SHP77 treated with DMSO at 0.1 percent for 48 hours (cell line): ENCODE results near the gene HSF2BP.
"Not testable (repeated sequence)": the region's sequence is repeated elsewhere in the genome, so short reads cannot be mapped to it uniquely, and the experiment has no call there.

ENCODE experiments used
- DNase-seq: peaks from one replicate; lab custom pipeline; 2025; lab: John Stamatoyannopoulos, UW

The HSF2BP gene

GRCh38 chr21:43687566-43688399 lies 28.5 kb upstream of the HSF2BP start:
- no peak for DNase-seq

DNA sequence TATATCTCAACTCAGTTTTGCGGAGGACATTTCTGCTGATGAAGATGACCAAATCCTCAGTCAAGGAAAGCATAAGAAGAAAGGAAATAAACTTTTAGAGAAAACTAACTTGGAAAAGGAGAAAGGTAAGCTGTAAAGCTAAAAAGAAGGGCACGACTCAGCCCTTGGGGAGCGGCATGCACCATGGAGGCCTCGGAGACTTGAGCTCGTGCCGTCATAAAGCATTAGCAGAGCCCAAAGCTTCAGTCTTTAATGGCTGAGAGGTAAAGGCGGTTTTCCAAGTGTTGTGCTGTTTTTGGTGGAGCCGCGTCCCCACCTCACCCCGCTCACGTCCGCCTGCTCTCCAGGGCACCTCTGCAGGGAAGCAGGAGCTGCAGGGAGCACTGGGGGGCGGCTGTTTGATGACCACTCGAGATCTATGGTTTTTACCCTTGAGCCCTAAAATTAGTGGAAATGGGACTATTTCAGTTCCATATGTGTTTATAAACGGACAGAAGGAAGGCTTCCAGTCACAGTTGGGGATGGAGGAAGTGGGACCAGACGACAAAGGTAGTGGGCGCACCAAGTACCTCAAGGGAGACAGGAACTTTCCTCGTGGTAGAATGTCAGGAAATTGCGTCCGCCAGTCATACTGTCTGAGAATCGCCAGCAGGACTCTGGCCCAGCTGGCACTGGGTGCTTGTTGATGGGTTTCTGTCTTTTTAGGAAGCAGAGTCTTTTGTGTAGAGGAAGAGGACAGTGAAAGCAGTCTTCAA lies 27.7 kb upstream of the HSF2BP start:
- no peak for DNase-seq

DNA sequence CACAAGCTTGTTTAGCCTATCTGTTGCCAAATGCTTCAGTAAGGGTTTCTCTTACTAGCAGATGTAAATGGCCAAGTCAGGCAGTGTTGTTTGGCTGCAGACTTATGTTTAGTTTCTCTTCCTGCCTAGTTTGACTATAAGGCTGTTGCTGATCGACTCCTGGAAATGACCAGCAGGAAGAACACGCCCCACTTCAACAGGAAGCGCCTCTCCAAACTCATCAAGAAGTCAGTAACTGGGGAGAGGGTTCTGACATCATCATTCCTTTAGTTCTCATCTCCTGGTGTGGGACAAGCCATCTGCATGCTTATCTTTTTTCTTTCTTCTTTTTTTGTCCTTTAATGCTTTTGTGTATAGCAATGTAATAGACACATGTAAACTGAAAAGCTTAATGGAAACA lies 25.1 kb upstream of the HSF2BP start:
- DNase-seq: no peak

GRCh38 chr21:43681650-43682049 lies 22.4 kb upstream of the HSF2BP start:
- no peak for DNase-seq

- DNase-seq: not testable (repeated sequence)
Observed at GRCh38 chr21:43680421-43680820, 21.1 kb upstream of the HSF2BP start.

DNA sequence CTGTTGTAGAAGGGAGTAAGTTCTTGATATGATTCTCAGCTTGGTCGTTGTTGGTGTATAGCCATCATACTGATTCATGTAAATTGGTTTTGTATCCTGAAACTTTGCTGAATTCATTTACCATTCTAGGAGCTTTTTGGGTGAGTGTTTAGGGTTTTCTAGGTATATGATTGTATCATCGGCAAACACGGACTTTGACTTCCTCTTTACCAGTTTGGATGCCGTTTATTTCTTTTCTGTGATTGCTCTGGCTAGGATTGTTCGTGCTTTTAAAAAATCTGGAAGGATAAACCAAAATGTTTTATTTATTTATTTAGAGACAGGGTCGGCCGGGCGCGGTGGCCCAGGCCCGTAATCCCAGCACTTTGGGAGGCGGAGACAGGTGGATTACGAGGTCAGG lies 20.7 kb upstream of the HSF2BP start:
- DNase-seq: no peak

DNA sequence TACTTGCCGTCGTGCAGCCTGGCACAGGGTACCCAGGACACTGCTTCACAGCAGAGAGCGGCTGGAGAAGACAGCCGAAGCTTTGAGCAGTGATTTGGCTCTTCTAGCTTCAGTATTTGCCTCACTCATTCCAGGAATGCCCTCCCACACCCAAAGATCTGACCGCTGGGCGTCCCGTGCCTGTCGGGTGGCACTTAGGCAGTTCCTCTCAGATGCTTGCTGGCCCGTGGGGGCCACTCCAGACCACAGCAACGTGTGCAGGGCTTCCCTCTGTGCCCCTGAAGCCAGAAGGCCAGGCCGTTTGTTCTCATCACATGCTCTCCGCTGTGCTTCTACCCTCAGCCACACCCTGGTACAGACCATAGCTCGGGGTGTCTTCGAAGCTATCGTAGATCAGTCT lies 17.1 kb upstream of the HSF2BP start:
- DNase-seq: no peak

DNA sequence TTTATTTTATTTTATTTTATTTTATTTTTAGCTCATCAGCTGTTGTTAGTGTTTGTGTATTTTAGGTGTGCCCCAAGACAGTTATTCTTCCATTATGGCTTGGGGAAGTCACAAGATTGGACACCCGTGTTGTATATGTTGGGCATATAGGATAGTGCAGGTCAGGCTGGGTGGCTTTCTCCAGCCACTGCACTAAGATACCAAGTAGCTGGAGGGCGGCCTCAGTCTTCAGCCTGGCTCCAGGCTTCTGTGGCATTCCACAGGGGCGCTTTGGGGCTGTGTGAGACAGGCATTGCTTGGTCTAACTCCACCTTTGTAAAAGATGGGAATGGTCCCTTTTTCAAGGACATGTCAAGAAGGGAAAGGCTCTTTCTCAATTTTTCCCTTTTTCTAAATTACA lies 16.6 kb upstream of the HSF2BP start:
- DNase-seq: no peak

DNA sequence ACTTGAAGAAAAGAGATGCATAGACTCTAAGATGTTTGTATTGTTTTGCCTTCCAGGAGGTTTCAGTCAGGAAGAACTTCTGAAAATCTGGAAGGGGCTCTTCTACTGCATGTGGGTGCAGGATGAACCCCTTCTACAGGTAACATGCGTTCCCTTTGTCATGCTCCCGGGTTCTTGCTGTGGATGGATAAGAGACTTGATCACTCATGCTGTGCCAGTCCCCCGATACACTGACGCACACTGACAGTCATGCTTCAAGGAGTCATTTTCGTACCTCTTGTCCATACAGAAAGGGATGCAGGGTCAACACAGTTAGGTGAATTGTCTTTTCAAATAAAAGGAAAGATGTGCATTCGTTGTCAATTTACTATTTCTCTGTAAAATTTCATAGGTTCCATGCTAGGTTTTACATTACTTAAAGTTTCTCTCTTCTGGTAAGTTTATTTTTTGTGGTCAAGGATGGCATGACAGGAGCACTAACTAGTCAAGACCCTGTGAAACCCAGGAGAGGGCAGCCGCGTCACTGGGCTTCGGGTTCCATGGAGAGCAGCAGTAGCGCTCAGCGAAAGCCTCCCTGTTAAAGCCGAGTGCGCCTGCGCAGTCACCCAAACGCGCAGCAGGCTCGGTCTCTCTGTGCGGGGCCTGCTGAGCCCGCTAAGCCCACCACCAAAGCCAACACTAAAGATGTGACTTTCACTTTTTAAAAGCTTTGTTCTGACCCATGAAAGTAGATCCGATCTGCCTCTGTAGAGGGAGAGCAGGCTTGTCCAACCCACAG lies 10.7 kb upstream of the HSF2BP start:
- no peak for DNase-seq

DNA sequence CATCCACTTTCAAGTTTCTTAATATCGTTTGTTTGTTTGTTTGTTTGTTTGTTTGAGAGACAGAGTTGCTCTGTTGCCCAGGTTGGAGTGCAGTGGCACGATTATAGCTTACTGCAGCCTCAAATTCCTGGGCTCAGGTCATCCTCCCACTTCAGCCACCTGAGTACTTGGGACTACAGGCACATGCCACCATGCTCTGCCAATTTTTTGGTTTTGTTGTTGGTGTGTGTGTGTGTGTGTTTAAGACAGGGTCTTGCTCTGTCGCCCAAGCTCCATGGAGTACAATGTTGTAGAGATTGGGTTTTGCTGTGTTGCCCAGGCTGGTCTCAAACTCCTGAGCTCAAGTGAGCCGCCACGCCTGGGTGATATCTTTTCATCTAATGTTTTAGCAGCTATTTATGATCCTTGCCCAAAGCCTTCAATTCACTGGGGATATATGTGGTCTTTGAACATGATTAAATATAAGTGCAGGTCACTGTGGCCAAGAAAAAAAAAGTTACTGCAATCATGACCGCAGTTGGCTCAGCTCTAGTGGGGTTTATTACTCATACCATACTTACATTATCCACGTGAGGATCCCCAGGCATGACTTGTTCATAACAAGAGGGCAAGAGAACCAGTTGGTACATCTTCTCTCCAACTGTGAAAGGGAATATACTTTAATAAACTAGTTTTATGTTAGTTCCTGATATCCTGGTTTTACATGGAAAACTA lies 8.1 kb upstream of the HSF2BP start:
- no peak for DNase-seq

DNA sequence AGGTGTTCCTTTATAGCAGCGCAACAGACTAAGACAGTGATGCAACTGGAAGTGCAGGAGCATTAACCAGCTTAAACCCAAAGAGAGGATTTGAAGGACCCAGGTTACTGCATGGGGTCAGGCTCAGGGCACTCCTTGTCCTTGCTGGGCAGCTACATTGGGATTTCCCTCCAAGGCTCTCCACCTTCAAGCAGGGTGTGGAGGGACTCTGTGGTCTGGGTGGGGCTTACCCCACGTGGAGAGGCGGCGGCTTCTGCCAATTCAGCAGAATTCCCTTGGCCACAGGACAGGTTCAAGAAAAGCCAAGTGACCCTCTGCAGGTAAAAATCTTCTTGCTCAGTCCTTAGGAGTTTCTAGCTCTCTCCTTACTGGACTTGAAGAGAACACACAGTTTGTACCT lies 6.6 kb upstream of the HSF2BP start:
- no peak for DNase-seq

GRCh38 chr21:43664358-43664757 lies 5.1 kb upstream of the HSF2BP start:
- DNase-seq: no peak

DNA sequence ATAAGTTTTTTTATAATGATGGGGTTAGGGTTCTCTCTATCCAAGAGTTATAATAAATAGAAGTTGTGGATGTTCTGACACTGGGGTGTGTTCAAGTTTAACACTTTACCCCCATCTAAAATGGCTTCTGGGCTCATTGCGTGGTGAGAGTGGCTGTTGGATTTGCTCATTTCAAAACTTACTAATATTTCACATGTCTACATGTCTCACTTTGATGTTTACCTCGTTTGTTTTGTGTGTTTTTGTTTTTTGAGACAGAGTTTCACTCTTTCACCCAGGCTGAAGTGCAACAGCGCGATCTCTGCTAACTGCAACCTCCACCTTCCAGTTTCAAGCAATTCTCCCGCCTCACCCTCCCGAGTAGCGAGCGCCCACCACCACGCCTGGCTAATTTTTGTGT lies 3.7 kb upstream of the HSF2BP start:
- DNase-seq: no peak

GRCh38 chr21:43662286-43662685 lies 3.0 kb upstream of the HSF2BP start:
- no peak for DNase-seq

GRCh38 chr21:43658769-43659135 lies 536 bp downstream of the HSF2BP start:
- no peak for DNase-seq

DNA sequence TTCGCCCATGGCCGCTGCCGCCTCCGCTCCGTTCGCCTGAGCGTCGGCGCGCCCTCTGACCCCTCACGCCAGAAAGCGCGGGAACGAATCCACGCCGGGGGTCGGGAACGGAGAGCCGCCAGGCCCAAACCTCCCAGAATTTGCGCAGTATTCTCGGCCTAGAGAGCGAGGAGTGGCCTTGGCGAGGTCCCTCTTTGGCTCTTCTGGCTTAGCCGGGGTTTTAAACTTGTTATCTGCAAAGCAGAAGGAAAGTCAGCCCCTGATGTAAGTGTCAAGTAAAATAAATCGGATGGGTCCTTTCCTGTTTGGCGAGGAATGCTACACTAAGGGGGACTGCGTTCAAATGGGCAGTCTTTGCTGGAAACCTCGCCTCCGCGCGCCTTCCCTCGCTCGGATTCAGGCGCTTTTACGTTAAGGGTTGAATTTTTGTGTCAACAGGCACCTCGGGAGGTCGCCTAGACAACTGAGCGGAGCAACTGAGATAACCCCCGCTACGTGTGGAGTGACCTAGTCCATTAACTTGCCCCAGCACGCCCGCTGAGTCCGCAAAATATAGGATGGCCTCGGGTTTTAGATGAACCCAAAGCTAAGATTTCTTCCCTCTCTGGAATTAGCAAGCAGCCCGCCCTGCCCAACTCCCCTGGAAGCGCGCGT lies 1.1 kb downstream of the HSF2BP start:
- DNase-seq: no peak

GRCh38 chr21:43657355-43658087 lies 1.8 kb downstream of the HSF2BP start:
- no peak for DNase-seq

GRCh38 chr21:43654806-43655489 lies 4.3 kb downstream of the HSF2BP start:
- DNase-seq: no peak

DNA sequence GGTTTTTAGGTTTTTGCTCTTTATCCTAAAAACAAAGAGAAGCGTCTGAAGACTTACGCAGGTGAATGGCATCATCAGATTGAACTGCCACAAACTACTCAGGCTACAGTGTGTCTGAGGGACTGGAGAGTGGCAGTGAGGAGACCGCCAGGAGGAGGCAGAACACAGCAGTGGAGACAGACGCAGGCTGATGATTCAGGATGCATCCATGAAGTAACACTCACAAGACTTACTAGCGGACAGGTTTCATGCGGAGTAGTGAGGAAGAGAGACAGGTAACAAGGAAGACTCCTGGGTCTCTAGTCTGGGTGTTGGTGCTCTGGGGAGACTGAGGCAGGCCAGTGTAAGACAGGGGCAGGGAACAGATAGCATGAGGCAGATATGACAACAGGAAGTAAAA lies 5.7 kb downstream of the HSF2BP start:
- DNase-seq: no peak

GRCh38 chr21:43652616-43653015 lies 6.7 kb downstream of the HSF2BP start:
- DNase-seq: no peak
